HG03103 (cell line): ENCODE measurements around the gene MT1H.
"Not testable (repeated sequence)": the region's sequence is repeated elsewhere in the genome, so short reads cannot be mapped to it uniquely, and the experiment has no call there.

Source experiments
- ATAC-seq: cut with Tn5 transposase; IDR thresholded peaks from one replicate; pipeline ENCODE4 v1.9.1; 2021; ENCODE audit warnings: low read depth; ENCODE audit not compliant: unreplicated experiment

The MT1H gene

GRCh38 chr16:56669005-56669839 is at the start of gene MT1H:
TSS of gene MT1H (plus strand) at chr16:56669814. CDS start at chr16:56669885, 71 bp downstream.
- no peak for ATAC-seq

GRCh38 chr16:56620339-56620897 is 49.2 kb upstream of the MT1H start:
- ATAC-seq: no peak

- ATAC-seq: not testable (repeated sequence)
These were observed 47.8 kb upstream of the MT1H start for GRCh38 chr16:56621665-56622445.

- not testable (repeated sequence) for ATAC-seq
These were observed 46.4 kb upstream of the MT1H start for GRCh38 chr16:56623184-56623583.

- no peak for ATAC-seq
These were observed 46.0 kb upstream of the MT1H start for GRCh38 chr16:56623637-56624036.

GRCh38 chr16:56625140-56625942 is 44.3 kb upstream of the MT1H start, which contains the start of gene MT1E:
TSS of gene MT1E (plus strand) at chr16:56625781. CDS start at chr16:56625852, 71 bp downstream.
- ATAC-seq: no peak

GRCh38 chr16:56625943-56626654 is 43.5 kb upstream of the MT1H start:
- ATAC-seq: no peak

- ATAC-seq: no peak
These were observed 42.9 kb upstream of the MT1H start for GRCh38 chr16:56626685-56627084.

GRCh38 chr16:56628486-56629350 is 40.9 kb upstream of the MT1H start:
- ATAC-seq: no peak

- ATAC-seq: no peak
These were observed 40.1 kb upstream of the MT1H start for GRCh38 chr16:56629531-56629930.

- ATAC-seq: peak; percentile 73
These were observed 39.5 kb upstream of the MT1H start for GRCh38 chr16:56630134-56630533.

GRCh38 chr16:56631197-56631596 is 38.4 kb upstream of the MT1H start:
- ATAC-seq: no peak

GRCh38 chr16:56631832-56632155 is 37.8 kb upstream of the MT1H start:
- no peak for ATAC-seq

- no peak for ATAC-seq
These were observed 37.3 kb upstream of the MT1H start, which contains the start of gene MT1M for GRCh38 chr16:56632156-56632847. TSS of gene MT1M (plus strand) at chr16:56632659. CDS start at chr16:56632732, 73 bp downstream.

GRCh38 chr16:56632848-56633365 is 36.7 kb upstream of the MT1H start:
- no peak for ATAC-seq

GRCh38 chr16:56633535-56633934 is 36.1 kb upstream of the MT1H start:
- ATAC-seq: no peak

GRCh38 chr16:56634715-56635440 is 34.7 kb upstream of the MT1H start:
- ATAC-seq: no peak
